H9 (cell line): ENCODE measurements around the gene RABGAP1L. TPM values are rescaled to one million over a fixed set of nuclear protein-coding genes. Genes with fewer than 3 reads are reported as not detected.

Experiments
- DNase-seq: peaks from one replicate; pipeline ENCODE4 v3.0.0-alpha.2; 2017
- H2AFZ ChIP-seq: one replicate; pipeline ENCODE4 v1.6.1; 2013; ENCODE audit warnings: mild to moderate bottlenecking, low read length, control low read depth, moderate library complexity
- H2AK5ac ChIP-seq: 2 replicates; pipeline ENCODE4 v1.6.1; 2013; ENCODE audit warnings: low read length, control low read depth, mixed read lengths; ENCODE audit not compliant: insufficient read length
- H2BK120ac ChIP-seq: one replicate; pipeline ENCODE4 v1.6.1; 2013; ENCODE audit warnings: low read depth, mild to moderate bottlenecking, low read length, control low read depth, inconsistent platforms; ENCODE audit not compliant: poor library complexity, severe bottlenecking
- H2BK12ac ChIP-seq: 2 replicates; pipeline ENCODE4 v1.6.1; 2013; ENCODE audit warnings: low read length, control low read depth, mixed read lengths, low read depth; ENCODE audit not compliant: insufficient read length
- H2BK15ac ChIP-seq: 2 replicates; pipeline ENCODE4 v1.6.1; 2013; ENCODE audit warnings: low read depth, low read length, control low read depth
- H2BK20ac ChIP-seq: one replicate; pipeline ENCODE4 v1.6.1; 2013; ENCODE audit warnings: low read depth, mild to moderate bottlenecking, low read length, control low read depth, inconsistent platforms; ENCODE audit not compliant: poor library complexity, severe bottlenecking
- H2BK5ac ChIP-seq: 2 replicates; pipeline ENCODE4 v1.6.1; 2013; ENCODE audit warnings: low read length, control low read depth, mixed read lengths; ENCODE audit not compliant: insufficient read length
- H3K14ac ChIP-seq: 2 replicates; pipeline ENCODE4 v1.6.1; 2013; ENCODE audit warnings: low read length, control low read depth; ENCODE audit not compliant: insufficient read depth
- H3K18ac ChIP-seq: 2 replicates; pipeline ENCODE4 v1.6.1; 2013; ENCODE audit warnings: low read depth, mild to moderate bottlenecking, mixed read lengths, low read length, control low read depth; ENCODE audit not compliant: insufficient read length
- H3K23ac ChIP-seq: 2 replicates; pipeline ENCODE4 v1.6.1; 2013; ENCODE audit warnings: low read length, control low read depth, mixed read lengths, low read depth; ENCODE audit not compliant: insufficient read length
- H3K23me2 ChIP-seq: 2 replicates; pipeline ENCODE4 v1.6.1; 2013; ENCODE audit warnings: low read depth, mild to moderate bottlenecking, mixed read lengths, low read length, control low read depth; ENCODE audit not compliant: insufficient read length, poor library complexity, severe bottlenecking
- H3K27ac ChIP-seq: 2 replicates; pipeline ENCODE4 v1.5.1; 2013; ENCODE audit warnings: low read length, control low read depth, mixed read lengths, low read depth; ENCODE audit not compliant: insufficient read length
- H3K27me3 ChIP-seq: 2 replicates; pipeline ENCODE4 v1.6.1; 2013; ENCODE audit warnings: low read length, control low read depth, inconsistent platforms; ENCODE audit not compliant: insufficient read depth
- H3K4ac ChIP-seq: 2 replicates; pipeline ENCODE4 v1.6.1; 2013; ENCODE audit warnings: low read depth, mild to moderate bottlenecking, control low read depth, inconsistent platforms, low read length, moderate library complexity
- H3K4me1 ChIP-seq: 2 replicates; pipeline ENCODE4 v1.6.1; 2013; ENCODE audit warnings: low read length, control low read depth, inconsistent platforms; ENCODE audit not compliant: insufficient read depth
- H3K4me2 ChIP-seq: 2 replicates; pipeline ENCODE4 v1.6.1; 2013; ENCODE audit warnings: low read length, control low read depth, mixed read lengths; ENCODE audit not compliant: insufficient read length, insufficient read depth
- H3K56ac ChIP-seq: 2 replicates; pipeline ENCODE4 v1.6.1; 2013; ENCODE audit warnings: low read depth, mild to moderate bottlenecking, mixed read lengths, low read length, control low read depth; ENCODE audit not compliant: insufficient read length
- H3K79me1 ChIP-seq: 2 replicates; pipeline ENCODE4 v1.6.1; 2013; ENCODE audit warnings: low read depth, mild to moderate bottlenecking, moderate library complexity, low read length, control low read depth, inconsistent platforms; ENCODE audit not compliant: insufficient read depth, poor library complexity, severe bottlenecking
- H3K79me2 ChIP-seq: 2 replicates; pipeline ENCODE4 v1.6.1; 2013; ENCODE audit warnings: low read length, control low read depth, inconsistent platforms; ENCODE audit not compliant: insufficient read depth
- H3K9ac ChIP-seq: 2 replicates; pipeline ENCODE4 v1.6.1; 2013; ENCODE audit warnings: low read length, control low read depth, mixed read lengths; ENCODE audit not compliant: insufficient read length; ENCODE audit errors: extremely low read depth
- H3K9me3 ChIP-seq: one replicate; pipeline ENCODE4 v1.6.1; 2013; ENCODE audit warnings: low read depth, low read length, inconsistent platforms; ENCODE audit not compliant: control insufficient read depth
- H3T11ph ChIP-seq: one replicate; pipeline ENCODE4 v1.6.1; 2013; ENCODE audit warnings: mild to moderate bottlenecking, low read length, control low read depth, inconsistent platforms
- H4K20me1 ChIP-seq: one replicate; pipeline ENCODE4 v1.6.1; 2013; ENCODE audit not compliant: control insufficient read depth, insufficient read length, insufficient read depth
- H4K5ac ChIP-seq: 2 replicates; pipeline ENCODE4 v1.6.1; 2013; ENCODE audit warnings: low read depth, mild to moderate bottlenecking, mixed read lengths, low read length, control low read depth; ENCODE audit not compliant: insufficient read length
- H4K8ac ChIP-seq: replicated peaks from 2 replicates; pipeline ENCODE4 v1.6.1; 2013; ENCODE audit warnings: low read length, control low read depth, mixed read lengths, low read depth; ENCODE audit not compliant: insufficient read length
- H4K91ac ChIP-seq: 2 replicates; pipeline ENCODE4 v1.6.1; 2013; ENCODE audit warnings: low read depth, mild to moderate bottlenecking, moderate library complexity, mixed read lengths, low read length, control low read depth; ENCODE audit not compliant: insufficient read length
- H3K27ac Mint-ChIP-seq, 3 experiments: 2 replicates in 2 of 3; 3 replicates in 1 of 3; pipeline ENCODE4 v1.8.0; 2020 to 2021; ENCODE audit warnings: mixed read lengths in 3 of 3, mild to moderate bottlenecking in 1 of 3, moderate library complexity in 1 of 3
- H3K27me3 Mint-ChIP-seq: 2 replicates; pipeline ENCODE4 v1.8.0; 2021; ENCODE audit warnings: low read depth, mild to moderate bottlenecking, moderate library complexity, mixed read lengths
- H3K36me3 Mint-ChIP-seq, 3 experiments: 2 replicates in 2 of 3; 3 replicates in 1 of 3; pipeline ENCODE4 v1.8.0; 2020 to 2021; ENCODE audit warnings: low read depth in 3 of 3, mixed read lengths in 3 of 3; ENCODE audit not compliant: insufficient read depth in 1 of 3
- H3K4me1 Mint-ChIP-seq, 2 experiments: 2 replicates each; pipeline ENCODE4 v1.8.0; 2020; ENCODE audit warnings: mixed read lengths in 2 of 2
- H3K4me3 Mint-ChIP-seq, 2 experiments: 2 replicates in 1 of 2; 3 replicates in 1 of 2; pipeline ENCODE4 v1.8.0; 2020 to 2021; ENCODE audit warnings: mild to moderate bottlenecking in 2 of 2, mixed read lengths in 2 of 2, moderate library complexity in 1 of 2
- H3K9me3 Mint-ChIP-seq, 2 experiments: 2 replicates in 1 of 2; 3 replicates in 1 of 2; pipeline ENCODE4 v1.8.0; 2020; ENCODE audit warnings: mild to moderate bottlenecking in 2 of 2, mixed read lengths in 2 of 2, moderate library complexity in 1 of 2
- CTCF ChIP-seq: fragments of 200-600 bp; sonication (generic); conservative IDR thresholded peaks from 3 replicates; pipeline ENCODE4 v1.8.0; 2021; ENCODE audit warnings: antibody characterized with exemption, mild to moderate bottlenecking
- total RNA-seq: library from RNA; stranded (reverse); gene quantifications from 2 replicates; pipeline ENCODE4 v1.2.1, GENCODE V29; 2021

The RABGAP1L gene
- total RNA-seq, 1 experiment from 2014 or later, result 147 TPM

DNA sequence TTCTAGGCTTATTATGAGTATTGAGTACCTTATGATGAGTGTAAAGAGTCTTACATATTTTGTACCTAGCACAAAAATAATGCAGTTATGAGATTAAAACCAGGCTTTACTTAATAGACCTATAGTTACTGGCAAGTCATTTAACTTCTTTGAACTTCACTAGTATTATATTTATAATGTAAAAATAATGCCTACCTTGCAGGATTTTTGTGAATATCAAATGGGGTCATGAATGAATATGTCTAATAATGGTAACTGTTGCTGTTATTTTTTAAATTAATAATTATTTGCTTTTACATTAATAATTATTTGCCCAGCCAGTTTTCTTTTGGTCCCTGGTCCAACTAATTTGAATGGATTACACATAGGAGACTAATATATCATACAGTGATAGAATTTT, 530.9 kb downstream of the RABGAP1L start:
- no peaks in the 10 kb centered on the region for H3K27me3 ChIP-seq
- no peak for DNase-seq
- no peak for TF ChIP-seq CTCF
- Mint-ChIP-seq H3K27ac (no peak overlapping the region), H3K9me3 (no peaks in the 10 kb centered on the region), H3K36me3 (no peaks in the 10 kb centered on the region), H3K27me3 (no peaks in the 10 kb centered on the region), H3K4me3 (no peak overlapping the region), H3K4me1 (peaks cover 5 to 14% of the 10 kb centered on the region in 2 experiments)
- no peak overlapping the region for H2BK5ac ChIP-seq
- no peak overlapping the region for H2AK5ac ChIP-seq
- H3K79me2 ChIP-seq, result no peaks in the 10 kb centered on the region
- no peak overlapping the region for H4K91ac ChIP-seq
- H3K27ac ChIP-seq, result no peak overlapping the region
- no peak overlapping the region for H4K8ac ChIP-seq
- no peaks in the 10 kb centered on the region for H3K9me3 ChIP-seq
- no peak overlapping the region for H3K4me2 ChIP-seq
- no peak overlapping the region for H2BK20ac ChIP-seq
- H2BK12ac ChIP-seq, result no peak overlapping the region
- no peaks in the 10 kb centered on the region for H3K79me1 ChIP-seq
- no peak overlapping the region for H3K18ac ChIP-seq
- no peak overlapping the region for H2AFZ ChIP-seq
- H3K4ac ChIP-seq, result no peak overlapping the region
- H3K9ac ChIP-seq, result no peak overlapping the region
- no peak overlapping the region for H2BK15ac ChIP-seq
- no peak overlapping the region for H2BK120ac ChIP-seq
- no peak overlapping the region for H3T11ph ChIP-seq
- no peak overlapping the region for H3K56ac ChIP-seq
- no peak overlapping the region for H3K14ac ChIP-seq
- H4K20me1 ChIP-seq, result no peaks in the 10 kb centered on the region
- no peak overlapping the region for H3K23ac ChIP-seq
- H4K5ac ChIP-seq, result no peak overlapping the region
- no peaks in the 10 kb centered on the region for H3K23me2 ChIP-seq
- H3K4me1 ChIP-seq, result no peaks in the 10 kb centered on the region
